DMS79 (cell line): ENCODE measurements around the gene GSK3B.
"Not testable (repeated sequence)": the region's sequence is repeated elsewhere in the genome, so short reads cannot be mapped to it uniquely, and the experiment has no call there.

ENCODE experiments used
- DNase-seq: peaks from one replicate; lab custom pipeline; 2025; lab: John Stamatoyannopoulos, UW

Gene GSK3B

GRCh38 chr3:120005741-120006140 lies 88.5 kb downstream of the GSK3B start:
- DNase-seq: not testable (repeated sequence)

DNA sequence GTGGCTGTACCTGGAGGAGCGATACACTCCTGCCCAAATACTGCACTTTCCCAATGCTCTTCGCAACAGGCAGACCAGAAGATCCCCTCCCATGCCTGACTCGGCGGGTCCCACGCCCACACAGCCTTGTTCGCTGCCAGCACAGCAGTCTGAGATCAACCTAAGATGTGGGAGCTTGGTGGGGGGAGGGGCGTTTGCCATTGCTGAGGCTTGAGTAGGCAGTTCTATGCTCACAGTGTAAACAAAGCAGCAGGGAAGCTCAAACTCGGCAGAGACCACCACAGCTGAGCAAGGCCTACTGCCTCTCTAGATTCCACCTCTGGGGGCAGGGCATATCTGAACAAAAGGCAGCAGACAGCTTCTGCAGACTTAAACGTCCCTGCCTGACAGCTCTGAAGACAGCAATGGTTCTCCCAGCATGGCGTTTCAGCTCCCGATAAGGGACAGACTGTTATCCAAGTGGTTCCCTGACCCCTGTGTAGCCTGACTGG lies 90.2 kb downstream of the GSK3B start:
- not testable (repeated sequence) for DNase-seq

- DNase-seq: no peak
These were observed 96.1 kb downstream of the GSK3B start for GRCh38 chr3:119998166-119998565.

- DNase-seq: no peak
These were observed 103.4 kb downstream of the GSK3B start for GRCh38 chr3:119990888-119991287.

GRCh38 chr3:119989981-119990655 lies 104.1 kb downstream of the GSK3B start:
- no peak for DNase-seq

- not testable (repeated sequence) for DNase-seq
These were observed 107.4 kb downstream of the GSK3B start for GRCh38 chr3:119986812-119987211.

GRCh38 chr3:119981386-119981785 lies 112.9 kb downstream of the GSK3B start:
- DNase-seq: no peak

- DNase-seq: no peak
These were observed 115.6 kb downstream of the GSK3B start for GRCh38 chr3:119978554-119979208.

DNA sequence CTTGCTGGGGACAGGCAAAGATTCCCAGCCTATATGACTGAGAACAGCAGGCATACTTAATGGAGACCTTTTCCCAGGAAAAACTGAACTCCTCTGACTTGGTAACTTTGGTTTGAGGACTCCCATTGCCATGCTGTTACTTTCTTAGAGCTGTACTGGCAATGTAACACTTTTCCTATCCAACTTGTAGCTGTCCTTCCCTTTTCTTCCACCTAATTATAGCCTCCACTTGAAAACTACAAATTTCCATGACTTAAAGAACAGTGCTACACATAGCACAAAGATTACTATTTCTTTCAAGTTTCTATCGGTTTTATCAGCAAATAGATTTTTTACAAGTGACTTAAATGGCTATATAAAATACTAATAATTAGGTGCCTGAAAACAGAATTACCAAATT lies 116.9 kb downstream of the GSK3B start:
- DNase-seq: no peak

- DNase-seq: no peak
These were observed 118.0 kb downstream of the GSK3B start for GRCh38 chr3:119976214-119976613.

GRCh38 chr3:119974656-119975055 lies 119.6 kb downstream of the GSK3B start:
- no peak for DNase-seq

DNA sequence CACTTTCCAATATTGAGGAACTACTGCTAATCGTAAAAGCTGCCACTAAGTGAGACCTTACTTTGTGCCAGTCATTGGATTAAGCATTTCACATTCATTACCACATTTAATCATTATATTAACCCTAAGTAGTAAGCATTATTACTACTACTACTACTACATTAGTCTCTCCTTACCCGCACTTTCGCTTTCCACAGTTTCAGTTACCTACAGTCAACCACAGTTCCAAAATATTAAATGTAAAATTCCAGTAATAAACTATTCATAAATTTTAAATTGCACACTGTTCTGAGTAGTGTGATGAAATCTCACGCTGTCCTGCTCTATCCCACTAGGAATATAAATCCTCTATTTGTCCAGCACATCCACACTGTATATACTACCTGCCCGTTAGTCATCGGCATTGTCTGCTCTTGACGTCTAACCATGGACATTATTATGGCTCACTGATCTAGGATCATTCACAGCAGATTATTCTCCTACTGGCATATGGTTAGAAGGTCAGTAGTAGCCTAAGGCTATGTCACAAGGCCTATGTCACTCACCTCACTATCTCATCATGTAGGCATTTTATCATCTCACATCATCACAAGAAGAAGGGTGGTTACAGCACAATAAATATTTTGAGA lies 121.1 kb downstream of the GSK3B start:
- no peak for DNase-seq

DNA sequence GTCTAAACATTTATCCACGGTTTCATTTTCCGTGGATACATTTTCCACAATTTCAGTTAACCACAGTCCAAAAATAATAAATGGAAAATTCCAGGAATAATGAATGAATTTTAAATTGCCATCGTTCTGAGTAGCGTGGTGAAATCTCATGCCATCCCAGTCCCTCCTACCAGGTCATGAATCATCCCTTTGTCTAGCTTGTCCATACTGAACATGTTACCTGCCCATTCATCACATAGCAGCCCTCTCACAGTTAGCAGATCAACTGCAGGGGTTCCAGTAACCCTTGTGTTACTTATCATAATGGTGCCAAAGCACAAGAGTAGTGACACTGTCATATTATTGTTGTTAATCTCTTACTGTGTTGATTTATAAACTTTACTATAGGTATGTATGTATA lies 124.5 kb downstream of the GSK3B start:
- DNase-seq: no peak

GRCh38 chr3:119967353-119968006 lies 126.8 kb downstream of the GSK3B start:
- DNase-seq: no peak

DNA sequence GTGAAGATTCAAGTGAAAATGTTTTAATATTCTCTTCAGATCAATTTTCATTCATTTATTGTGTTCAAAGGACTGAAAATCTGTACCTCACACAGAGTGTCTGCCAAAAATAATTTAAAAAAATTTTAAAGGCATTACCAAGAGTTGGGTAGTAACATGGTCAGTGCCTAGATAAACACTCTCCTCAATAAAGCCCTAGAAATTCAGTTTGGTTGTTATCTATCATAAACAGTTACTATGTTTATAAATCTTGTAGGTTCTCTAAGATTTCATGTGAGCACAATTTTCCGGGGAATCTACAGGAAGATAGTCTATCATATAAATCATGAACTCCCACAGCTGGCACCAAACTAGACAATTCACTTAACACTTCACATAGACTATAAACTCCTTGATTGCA lies 128.6 kb downstream of the GSK3B start:
- DNase-seq: no peak

DNA sequence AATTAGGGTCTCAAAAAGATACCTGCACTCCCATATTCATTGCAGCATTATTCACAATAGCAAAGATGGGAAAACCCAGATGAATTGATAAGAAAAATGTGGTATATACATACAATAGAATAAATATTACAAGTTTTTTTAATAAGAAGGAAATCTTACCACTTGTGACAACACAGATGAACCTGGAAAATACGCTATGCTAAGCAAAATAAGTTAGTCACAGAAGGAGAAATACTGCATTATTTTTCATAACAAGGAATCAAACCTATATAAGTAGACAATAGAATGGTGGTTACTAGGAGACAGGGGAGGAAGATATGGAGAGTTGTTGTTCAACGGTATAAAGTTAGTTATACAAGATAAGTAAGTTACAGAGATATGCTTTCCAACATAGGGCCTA lies 130.0 kb downstream of the GSK3B start:
- no peak for DNase-seq

- no peak for DNase-seq
These were observed 138.3 kb downstream of the GSK3B start for GRCh38 chr3:119955972-119956371.

DNA sequence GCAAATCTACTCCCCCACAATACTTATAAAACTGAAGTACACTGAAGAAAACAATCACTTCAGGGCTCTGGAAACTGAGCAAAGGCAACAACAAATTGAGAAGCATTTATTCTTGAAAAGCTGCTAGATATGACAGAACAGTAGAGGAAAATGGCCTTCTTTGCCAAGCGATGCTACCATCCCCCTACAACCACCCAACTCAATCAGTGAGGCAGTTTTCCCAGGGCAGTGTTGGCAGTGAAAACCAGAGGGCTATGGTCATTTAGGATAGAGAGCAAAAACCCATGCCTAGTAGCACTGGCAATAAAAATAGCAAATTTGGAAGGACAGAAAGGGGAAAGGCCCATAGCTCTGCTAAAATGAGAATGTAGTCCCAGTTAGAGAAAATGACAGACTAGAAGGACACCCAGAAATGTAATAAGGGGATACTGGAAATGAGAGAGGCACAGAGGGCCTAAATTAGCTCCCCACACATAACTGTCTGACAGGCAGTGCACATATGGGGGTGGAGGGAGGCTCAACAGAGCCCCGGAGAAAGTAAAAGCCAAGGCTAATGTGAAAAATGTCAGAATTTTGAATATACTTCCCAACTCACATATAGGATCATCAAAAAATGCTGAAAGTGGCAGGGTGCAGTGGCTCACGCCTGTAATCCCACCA lies 143.5 kb downstream of the GSK3B start:
- DNase-seq: no peak

GRCh38 chr3:119945291-119945690 lies 149.0 kb downstream of the GSK3B start:
- no peak for DNase-seq

DNA sequence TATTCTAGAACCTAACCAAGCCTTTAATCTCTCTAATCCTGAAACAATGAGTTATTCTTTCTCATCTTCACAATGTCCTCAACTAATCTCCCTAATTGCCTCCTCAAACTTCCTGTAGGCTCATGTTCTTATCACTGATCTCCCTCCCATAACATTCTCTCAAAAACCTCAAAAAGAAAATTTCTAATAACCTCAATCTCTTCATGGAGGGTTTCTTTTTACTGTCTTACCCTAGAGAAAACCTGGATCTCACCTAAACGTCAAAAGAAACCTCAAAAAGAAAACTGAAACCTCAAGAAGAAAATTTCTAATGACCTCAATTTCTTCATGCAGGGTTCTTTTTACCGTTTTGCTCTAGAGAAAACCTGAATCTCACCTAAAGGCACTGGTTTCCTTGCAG lies 150.2 kb downstream of the GSK3B start:
- DNase-seq: no peak

DNA sequence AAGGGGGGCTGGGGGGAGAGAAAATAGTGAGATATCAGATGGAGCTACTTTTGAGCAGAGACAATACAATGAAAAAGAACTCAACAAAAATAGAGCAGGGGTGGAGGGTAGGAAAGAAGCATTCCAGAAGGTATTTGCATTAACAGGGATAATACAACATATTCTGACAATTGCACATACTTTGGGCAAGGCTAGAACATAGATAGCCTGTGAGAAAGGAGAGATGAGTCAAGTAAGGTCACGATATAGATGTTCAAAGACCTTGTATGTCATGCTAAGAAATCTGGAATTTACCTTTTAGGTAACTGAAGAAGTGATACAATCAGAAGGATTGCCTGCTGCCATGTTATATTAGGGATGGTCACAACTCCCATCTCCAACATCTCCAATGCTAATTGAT lies 155.2 kb downstream of the GSK3B start:
- no peak for DNase-seq

DNA sequence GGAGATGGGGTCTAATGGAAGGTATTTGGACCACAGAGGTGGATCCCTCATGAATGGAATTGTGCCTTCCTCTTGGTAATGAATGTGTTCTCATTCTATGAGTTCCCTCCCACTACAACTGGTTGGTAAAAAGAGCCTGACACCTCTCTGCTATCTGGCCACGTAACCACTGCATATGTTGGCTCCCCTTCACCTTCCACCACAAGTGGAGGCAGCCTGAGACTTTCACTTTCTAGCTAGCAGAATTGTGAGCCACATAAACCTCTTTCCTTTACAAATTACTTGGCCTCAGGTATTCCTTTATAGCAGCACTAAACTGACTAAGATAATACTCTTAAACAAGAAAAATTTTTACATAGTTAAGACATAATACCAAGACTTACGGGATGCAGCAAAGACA lies 157.0 kb downstream of the GSK3B start:
- DNase-seq: no peak
